Transverse colon (tissue), 3 donors: ENCODE measurements around the gene ZNF140.

ENCODE experiments used
- EP300 ChIP-seq: sonication (generic); formaldehyde crosslinking; IDR thresholded peaks from one replicate; pipeline ENCODE4 v1.6.1; 2017; ENCODE audit warnings: antibody characterized with exemption, low read depth
- TF ChIP-seq, protein P1 (sequence below), 5 experiments: fragments of 200-600 bp in 3 of 5; fragments of 450-650 bp in 2 of 5; sonication (generic) in 3 of 5; IDR thresholded peaks; 1 replicate in 2 of 5; 2 replicates in 3 of 5; pipeline ENCODE4 v1.5.1; 2016 to 2017; ENCODE audit warnings: antibody characterized with exemption in 5 of 5, inconsistent platforms in 3 of 5, mild to moderate bottlenecking in 2 of 5, moderate library complexity in 1 of 5

DNA sequence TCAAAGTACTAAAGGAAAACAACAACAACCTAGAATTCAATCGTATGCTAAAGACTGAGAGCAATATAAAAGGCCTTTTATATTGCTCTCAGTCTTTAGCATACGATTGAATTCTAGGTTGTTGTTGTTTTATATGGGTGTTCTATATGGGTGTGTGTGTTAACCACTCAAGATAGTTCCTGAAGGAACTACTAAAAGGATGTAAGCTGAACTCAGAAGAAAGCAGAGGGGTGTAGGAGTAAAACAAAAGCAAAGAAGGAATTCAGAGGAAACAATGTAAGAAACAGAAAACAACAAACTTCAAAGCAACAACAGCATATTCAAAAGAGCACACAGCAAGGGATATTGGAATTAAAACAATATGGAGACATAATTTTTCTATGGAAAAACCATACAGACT, 44.0 kb downstream of the ZNF140 start:
- TF ChIP-seq, protein P1, sequence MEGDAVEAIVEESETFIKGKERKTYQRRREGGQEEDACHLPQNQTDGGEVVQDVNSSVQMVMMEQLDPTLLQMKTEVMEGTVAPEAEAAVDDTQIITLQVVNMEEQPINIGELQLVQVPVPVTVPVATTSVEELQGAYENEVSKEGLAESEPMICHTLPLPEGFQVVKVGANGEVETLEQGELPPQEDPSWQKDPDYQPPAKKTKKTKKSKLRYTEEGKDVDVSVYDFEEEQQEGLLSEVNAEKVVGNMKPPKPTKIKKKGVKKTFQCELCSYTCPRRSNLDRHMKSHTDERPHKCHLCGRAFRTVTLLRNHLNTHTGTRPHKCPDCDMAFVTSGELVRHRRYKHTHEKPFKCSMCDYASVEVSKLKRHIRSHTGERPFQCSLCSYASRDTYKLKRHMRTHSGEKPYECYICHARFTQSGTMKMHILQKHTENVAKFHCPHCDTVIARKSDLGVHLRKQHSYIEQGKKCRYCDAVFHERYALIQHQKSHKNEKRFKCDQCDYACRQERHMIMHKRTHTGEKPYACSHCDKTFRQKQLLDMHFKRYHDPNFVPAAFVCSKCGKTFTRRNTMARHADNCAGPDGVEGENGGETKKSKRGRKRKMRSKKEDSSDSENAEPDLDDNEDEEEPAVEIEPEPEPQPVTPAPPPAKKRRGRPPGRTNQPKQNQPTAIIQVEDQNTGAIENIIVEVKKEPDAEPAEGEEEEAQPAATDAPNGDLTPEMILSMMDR (IDR thresholded peaks at IDR 0.05): no peak
- no peak for TF ChIP-seq EP300
